ENCODE measurements around the gene TRIO.
A peak's percentile ranks its signal among the peaks of the same experiment; 100 is the strongest.

The TRIO gene

DNA sequence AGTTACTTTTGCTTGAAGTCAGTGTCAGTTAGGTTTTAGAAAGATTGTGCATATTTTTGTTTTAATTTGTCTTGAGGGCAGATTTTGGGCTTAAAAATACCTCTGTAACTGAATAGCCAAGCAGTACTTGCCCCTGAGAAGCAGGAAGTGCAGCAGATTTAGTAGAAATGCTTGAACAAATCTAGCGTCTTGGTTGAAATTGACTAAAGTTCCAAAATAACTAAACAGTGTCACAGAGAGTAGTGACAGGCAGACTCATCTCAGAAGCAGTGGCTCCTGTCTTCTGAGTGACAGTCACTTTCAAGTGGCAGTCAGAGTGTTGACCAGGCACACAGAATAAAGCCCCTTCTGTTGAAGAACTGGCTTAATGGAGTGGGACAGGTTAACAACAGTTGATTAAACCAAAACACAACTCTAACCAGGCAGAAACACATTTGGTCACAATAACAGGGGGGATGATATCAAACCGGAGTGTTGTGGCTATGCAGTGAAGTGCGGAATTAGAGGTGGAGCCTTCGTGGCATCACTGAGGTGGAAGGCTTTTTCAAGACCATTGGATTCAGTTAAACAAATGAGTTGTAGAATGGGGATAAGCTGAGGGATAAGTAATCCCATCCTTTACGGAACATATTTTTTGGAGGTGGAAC, 29.1 kb downstream of the TRIO start:
- Histone ChIP-seq H3K36me3 (replicated peaks) (peaks cover 2% of the 10 kb centered on the region), H3K27me3 (replicated peaks) (no peaks in the 10 kb centered on the region), H3K4me3 (ENCODE audit: low read depth, low read length) (no peak overlapping the region), H3K27ac (peak overlapping the region; percentile 36)
- TF ChIP-seq CTCF (IDR thresholded peaks at IDR 0.05; ENCODE audit: low read depth, low read length, missing control alignments): no peak
- DNase-seq: no peak
- in situ Hi-C loops (cut with HindIII; ENCODE audit: low pct_ligation_motif_present, low sequenced_read_pairs): no loop called here

GRCh38 chr5:14173377-14174229, 30.5 kb downstream of the TRIO start:
- Histone ChIP-seq H3K27me3 (replicated peaks) (no peaks in the 10 kb centered on the region), H3K36me3 (replicated peaks) (peaks cover 2% of the 10 kb centered on the region), H3K27ac (peak overlapping the region; percentile 60), H3K4me3 (ENCODE audit: low read depth, low read length) (no peak overlapping the region)
- TF ChIP-seq CTCF (IDR thresholded peaks at IDR 0.05; ENCODE audit: low read depth, low read length, missing control alignments): no peak
- in situ Hi-C loops (cut with HindIII; ENCODE audit: low pct_ligation_motif_present, low sequenced_read_pairs): no loop called here
- DNase-seq: no peak

GRCh38 chr5:14174230-14174636, 31.1 kb downstream of the TRIO start:
- in situ Hi-C loops (cut with HindIII; ENCODE audit: low pct_ligation_motif_present, low sequenced_read_pairs): no loop called here
- Histone ChIP-seq H3K27ac (peak overlapping the region; percentile 60), H3K4me3 (ENCODE audit: low read depth, low read length) (no peak overlapping the region), H3K27me3 (replicated peaks) (no peaks in the 10 kb centered on the region), H3K36me3 (replicated peaks) (peaks cover 2% of the 10 kb centered on the region)
- no peak for DNase-seq
- TF ChIP-seq CTCF (IDR thresholded peaks at IDR 0.05; ENCODE audit: low read depth, low read length, missing control alignments): no peak

- no peak overlapping the region for H3K27ac ChIP-seq
- H3K4me3 ChIP-seq (ENCODE audit: low read depth, low read length): no peak overlapping the region
- no peaks in the 10 kb centered on the region for H3K27me3 ChIP-seq (replicated peaks)
- DNase-seq: no peak
- in situ Hi-C loops (cut with HindIII; ENCODE audit: low pct_ligation_motif_present, low sequenced_read_pairs): no loop called here
- TF ChIP-seq CTCF (IDR thresholded peaks at IDR 0.05; ENCODE audit: low read depth, low read length, missing control alignments): no peak
- H3K36me3 ChIP-seq (replicated peaks): peaks cover 2% of the 10 kb centered on the region
These were observed 32.2 kb downstream of the TRIO start for GRCh38 chr5:14175381-14175780.

DNA sequence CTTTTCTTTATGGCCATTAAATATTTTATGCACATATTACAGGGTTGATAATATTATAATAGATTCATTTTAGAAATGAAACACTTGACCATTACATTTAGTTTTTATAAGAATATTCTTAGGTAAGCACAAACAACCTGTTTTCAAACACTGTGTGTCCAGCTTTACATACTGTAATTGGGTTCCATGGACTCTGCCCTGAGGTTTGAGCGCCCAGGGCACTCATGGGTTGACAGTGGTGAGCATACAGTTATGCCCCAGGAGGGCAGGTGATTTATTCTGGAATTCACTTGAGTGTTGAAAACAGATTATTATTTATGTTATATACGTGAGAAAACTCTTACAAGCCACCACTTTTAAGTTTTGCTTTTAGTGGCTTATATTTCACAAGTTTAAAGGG, 33.7 kb downstream of the TRIO start:
- Histone ChIP-seq H3K4me3 (ENCODE audit: low read depth, low read length) (no peak overlapping the region), H3K27ac (no peak overlapping the region), H3K27me3 (replicated peaks) (no peaks in the 10 kb centered on the region), H3K36me3 (replicated peaks) (peaks cover 2% of the 10 kb centered on the region)
- TF ChIP-seq CTCF (IDR thresholded peaks at IDR 0.05; ENCODE audit: low read depth, low read length, missing control alignments): no peak
- DNase-seq: no peak
- in situ Hi-C loops (cut with HindIII; ENCODE audit: low pct_ligation_motif_present, low sequenced_read_pairs): no loop called here
